ENCODE measurements around the gene EIF6. TPM values are rescaled to one million over a fixed set of nuclear protein-coding genes. Genes with fewer than 3 reads are reported as not detected.

EIF6 gene
- total and polyA plus RNA-seq, 9 of the 15 experiments (the other 6 are each of a cell fraction or from before 2014, with no cell fraction given) = 165 to 832 (median 229) TPM

DNA sequence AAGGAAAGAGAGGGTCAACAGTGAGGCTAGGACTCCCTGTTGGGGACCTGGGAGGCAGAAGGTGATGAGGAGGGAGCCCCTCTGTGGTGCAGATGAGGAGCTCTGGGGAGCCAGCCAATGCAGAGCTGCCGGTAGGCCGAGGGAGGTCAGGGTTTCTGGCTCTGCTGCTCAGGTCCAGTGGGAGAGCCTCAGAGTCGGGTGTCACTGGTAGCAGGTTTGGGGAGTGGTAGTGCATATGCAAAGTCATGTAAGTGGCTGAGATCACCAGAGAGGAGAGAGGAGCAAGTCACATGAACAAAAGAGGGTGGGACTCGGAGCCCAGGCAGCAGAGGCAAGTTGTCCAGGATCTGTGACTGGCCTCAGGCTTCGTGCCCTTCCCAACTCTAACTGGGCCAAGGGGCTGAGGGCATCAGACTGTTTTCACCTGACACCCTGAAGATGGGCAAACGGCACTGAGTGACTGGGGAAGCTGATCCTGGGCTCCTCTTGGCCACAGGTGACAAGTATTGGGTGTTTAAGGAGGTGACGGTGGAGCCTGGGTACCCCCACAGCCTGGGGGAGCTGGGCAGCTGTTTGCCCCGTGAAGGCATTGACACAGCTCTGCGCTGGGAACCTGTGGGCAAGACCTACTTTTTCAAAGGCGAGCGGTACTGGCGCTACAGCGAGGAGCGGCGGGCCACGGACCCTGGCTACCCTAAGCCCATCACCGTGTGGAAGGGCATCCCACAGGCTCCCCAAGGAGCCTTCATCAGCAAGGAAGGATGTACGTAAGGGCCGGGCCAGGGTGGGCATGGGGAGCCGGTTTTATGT is 13.3 kb downstream of the EIF6 start (continued):
- TF ChIP-seq, protein P1, sequence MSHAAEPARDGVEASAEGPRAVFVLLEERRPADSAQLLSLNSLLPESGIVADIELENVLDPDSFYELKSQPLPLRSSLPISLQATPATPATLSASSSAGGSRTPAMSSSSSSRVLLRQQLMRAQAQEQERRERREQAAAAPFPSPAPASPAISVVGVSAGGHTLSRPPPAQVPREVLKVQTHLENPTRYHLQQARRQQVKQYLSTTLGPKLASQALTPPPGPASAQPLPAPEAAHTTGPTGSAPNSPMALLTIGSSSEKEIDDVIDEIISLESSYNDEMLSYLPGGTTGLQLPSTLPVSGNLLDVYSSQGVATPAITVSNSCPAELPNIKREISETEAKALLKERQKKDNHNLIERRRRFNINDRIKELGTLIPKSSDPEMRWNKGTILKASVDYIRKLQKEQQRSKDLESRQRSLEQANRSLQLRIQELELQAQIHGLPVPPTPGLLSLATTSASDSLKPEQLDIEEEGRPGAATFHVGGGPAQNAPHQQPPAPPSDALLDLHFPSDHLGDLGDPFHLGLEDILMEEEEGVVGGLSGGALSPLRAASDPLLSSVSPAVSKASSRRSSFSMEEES (CRISPR knock-in tag; IDR thresholded peaks at IDR 0.05) = no peak
- TF ChIP-seq, protein P2, sequence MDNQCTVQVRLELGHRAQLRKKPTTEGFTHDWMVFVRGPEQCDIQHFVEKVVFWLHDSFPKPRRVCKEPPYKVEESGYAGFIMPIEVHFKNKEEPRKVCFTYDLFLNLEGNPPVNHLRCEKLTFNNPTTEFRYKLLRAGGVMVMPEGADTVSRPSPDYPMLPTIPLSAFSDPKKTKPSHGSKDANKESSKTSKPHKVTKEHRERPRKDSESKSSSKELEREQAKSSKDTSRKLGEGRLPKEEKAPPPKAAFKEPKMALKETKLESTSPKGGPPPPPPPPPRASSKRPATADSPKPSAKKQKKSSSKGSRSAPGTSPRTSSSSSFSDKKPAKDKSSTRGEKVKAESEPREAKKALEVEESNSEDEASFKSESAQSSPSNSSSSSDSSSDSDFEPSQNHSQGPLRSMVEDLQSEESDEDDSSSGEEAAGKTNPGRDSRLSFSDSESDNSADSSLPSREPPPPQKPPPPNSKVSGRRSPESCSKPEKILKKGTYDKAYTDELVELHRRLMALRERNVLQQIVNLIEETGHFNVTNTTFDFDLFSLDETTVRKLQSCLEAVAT (IDR thresholded peaks at IDR 0.05) = 0 out of 4 replicates have a peak, but pooled peaks of 1 of the 2 experiments have one; percentile 45
- TF ChIP-seq MAFG (tag; conservative IDR thresholded peaks at IDR 0.05) (peak; percentile 76), NRF1 (conservative IDR thresholded peaks at IDR 0.05 in 1 of 2, IDR thresholded peaks at IDR 0.05 in 1 of 2) (peak; percentile 66 to 71), RB1 (IDR thresholded peaks at IDR 0.05; ENCODE audit: low read depth) (0 out of 2 replicates have a peak, but pooled peaks have one; percentile 22), HOXB6 (CRISPR knock-in tag; IDR thresholded peaks at IDR 0.05; ENCODE audit: borderline replicate concordance) (no peak), JUN (IDR thresholded peaks at IDR 0.05; ENCODE audit: borderline replicate concordance, low read depth, low read length) (peak; percentile 85), JUN (CRISPR knock-in tag; IDR thresholded peaks at IDR 0.05; ENCODE audit: borderline replicate concordance) (no peak), PHF20 (IDR thresholded peaks at IDR 0.05; ENCODE audit: partially characterized antibody) (no peak), CEBPG (CRISPR knock-in tag; IDR thresholded peaks at IDR 0.05) (0 out of 2 replicates have a peak, but pooled peaks have one; percentile 24), CEBPG (tag; conservative IDR thresholded peaks at IDR 0.05 in 1 of 2, IDR thresholded peaks at IDR 0.05 in 1 of 2) (no peak)
- TF ChIP-seq, protein P3, sequence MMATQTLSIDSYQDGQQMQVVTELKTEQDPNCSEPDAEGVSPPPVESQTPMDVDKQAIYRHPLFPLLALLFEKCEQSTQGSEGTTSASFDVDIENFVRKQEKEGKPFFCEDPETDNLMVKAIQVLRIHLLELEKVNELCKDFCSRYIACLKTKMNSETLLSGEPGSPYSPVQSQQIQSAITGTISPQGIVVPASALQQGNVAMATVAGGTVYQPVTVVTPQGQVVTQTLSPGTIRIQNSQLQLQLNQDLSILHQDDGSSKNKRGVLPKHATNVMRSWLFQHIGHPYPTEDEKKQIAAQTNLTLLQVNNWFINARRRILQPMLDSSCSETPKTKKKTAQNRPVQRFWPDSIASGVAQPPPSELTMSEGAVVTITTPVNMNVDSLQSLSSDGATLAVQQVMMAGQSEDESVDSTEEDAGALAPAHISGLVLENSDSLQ (IDR thresholded peaks at IDR 0.05) = peak; percentile 38; the same call in 1 of the 2 replicates
- TF ChIP-seq, protein P4, sequence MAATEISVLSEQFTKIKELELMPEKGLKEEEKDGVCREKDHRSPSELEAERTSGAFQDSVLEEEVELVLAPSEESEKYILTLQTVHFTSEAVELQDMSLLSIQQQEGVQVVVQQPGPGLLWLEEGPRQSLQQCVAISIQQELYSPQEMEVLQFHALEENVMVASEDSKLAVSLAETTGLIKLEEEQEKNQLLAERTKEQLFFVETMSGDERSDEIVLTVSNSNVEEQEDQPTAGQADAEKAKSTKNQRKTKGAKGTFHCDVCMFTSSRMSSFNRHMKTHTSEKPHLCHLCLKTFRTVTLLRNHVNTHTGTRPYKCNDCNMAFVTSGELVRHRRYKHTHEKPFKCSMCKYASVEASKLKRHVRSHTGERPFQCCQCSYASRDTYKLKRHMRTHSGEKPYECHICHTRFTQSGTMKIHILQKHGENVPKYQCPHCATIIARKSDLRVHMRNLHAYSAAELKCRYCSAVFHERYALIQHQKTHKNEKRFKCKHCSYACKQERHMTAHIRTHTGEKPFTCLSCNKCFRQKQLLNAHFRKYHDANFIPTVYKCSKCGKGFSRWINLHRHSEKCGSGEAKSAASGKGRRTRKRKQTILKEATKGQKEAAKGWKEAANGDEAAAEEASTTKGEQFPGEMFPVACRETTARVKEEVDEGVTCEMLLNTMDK (IDR thresholded peaks at IDR 0.05; ENCODE audit: borderline replicate concordance, insufficient read depth, low read depth, low read length, poor library complexity, severe bottlenecking) = peak; percentile 58

All from K562 (cell line).